Mesendoderm (in vitro differentiated cells): Measurements from ENCODE around the gene ZNRD2.

ENCODE experiments used
- DNase-seq: peaks from one replicate; pipeline ENCODE4 v3.0.0; 2013
- H2AK5ac ChIP-seq: 2 replicates; pipeline ENCODE4 v1.6.1; 2013; ENCODE audit warnings: low read length, inconsistent platforms
- H2BK120ac ChIP-seq: 2 replicates; pipeline ENCODE4 v1.6.1; 2013; ENCODE audit warnings: low read depth, mild to moderate bottlenecking, low read length, moderate library complexity, mixed read lengths
- H2BK15ac ChIP-seq: replicated peaks from 2 replicates; pipeline ENCODE4 v1.6.1; 2013; ENCODE audit warnings: low read depth, mild to moderate bottlenecking, moderate library complexity
- H2BK5ac ChIP-seq: 2 replicates; pipeline ENCODE4 v1.6.1; 2013; ENCODE audit warnings: low read length, inconsistent platforms
- H3K18ac ChIP-seq: 2 replicates; pipeline ENCODE4 v1.6.1; 2013; ENCODE audit warnings: mild to moderate bottlenecking, low read length, mixed read lengths
- H3K23ac ChIP-seq: one replicate; pipeline ENCODE4 v1.6.1; 2013; ENCODE audit warnings: low read length
- H3K27ac ChIP-seq: 2 replicates; pipeline ENCODE4 v1.5.1; 2013; ENCODE audit warnings: low read depth, mild to moderate bottlenecking, inconsistent platforms, low read length, moderate library complexity
- H3K27me3 ChIP-seq: 2 replicates; pipeline ENCODE4 v1.6.1; 2013; ENCODE audit warnings: low read length, control low read depth, mild to moderate bottlenecking, inconsistent platforms; ENCODE audit not compliant: insufficient read depth, poor library complexity
- H3K36me3 ChIP-seq: 2 replicates; pipeline ENCODE4 v1.6.1; 2013; ENCODE audit warnings: low read length, inconsistent platforms; ENCODE audit not compliant: control insufficient read depth, insufficient read depth
- H3K4ac ChIP-seq: one replicate; pipeline ENCODE4 v1.6.1; 2013; ENCODE audit warnings: low read depth, mild to moderate bottlenecking, low read length, moderate library complexity
- H3K4me1 ChIP-seq: 2 replicates; pipeline ENCODE4 v1.6.1; 2013; ENCODE audit warnings: low read depth, low read length, inconsistent platforms; ENCODE audit not compliant: control insufficient read depth
- H3K4me2 ChIP-seq: 2 replicates; pipeline ENCODE4 v1.6.1; 2013; ENCODE audit warnings: low read length
- H3K4me3 ChIP-seq: 2 replicates; pipeline ENCODE4 v1.5.1; 2013; ENCODE audit warnings: mild to moderate bottlenecking, low read length
- H3K56ac ChIP-seq: one replicate; pipeline ENCODE4 v1.6.1; 2013; ENCODE audit warnings: low read length
- H3K79me1 ChIP-seq: 2 replicates; pipeline ENCODE4 v1.6.1; 2013; ENCODE audit warnings: low read length, inconsistent platforms
- H3K79me2 ChIP-seq: 2 replicates; pipeline ENCODE4 v1.6.1; 2013; ENCODE audit warnings: mild to moderate bottlenecking, low read length; ENCODE audit not compliant: control insufficient read depth, insufficient read depth
- H3K9ac ChIP-seq: 2 replicates; pipeline ENCODE4 v1.6.1; 2013; ENCODE audit warnings: low read length, inconsistent platforms
- H4K5ac ChIP-seq: one replicate; pipeline ENCODE4 v1.6.1; 2013; ENCODE audit warnings: low read length
- H4K8ac ChIP-seq: one replicate; pipeline ENCODE4 v1.6.1; 2013; ENCODE audit warnings: low read depth, mild to moderate bottlenecking, control low read depth, low read length, moderate library complexity
- WGBS: extraction: QIAGEN DNeasy Blood & Tissue Kit; methylation state at CpG from one replicate; pipeline ENCODE4 v1.1.7; 2013; ENCODE audit warnings: low lambda C conversion rate, missing lambda C conversion rate; ENCODE audit not compliant: insufficient coverage; ENCODE audit errors: extremely low coverage; 5-methylcytosine and 5-hydroxymethylcytosine counted together

ZNRD2 gene

GRCh38 chr11:65598258-65598699, 28.0 kb downstream of the ZNRD2 start:
- Histone ChIP-seq H2BK5ac (no peak overlapping the region), H2AK5ac (no peak overlapping the region), H3K56ac (no peak overlapping the region), H3K23ac (no peak overlapping the region), H2BK120ac (no peak overlapping the region), H3K4ac (no peak overlapping the region), H3K9ac (no peak overlapping the region), H3K79me2 (no peaks in the 10 kb centered on the region), H4K5ac (no peak overlapping the region), H3K27me3 (no peaks in the 10 kb centered on the region), H3K79me1 (no peaks in the 10 kb centered on the region), H3K4me3 (no peak overlapping the region), H3K4me2 (no peak overlapping the region), H3K4me1 (no peaks in the 10 kb centered on the region), H4K8ac (no peak overlapping the region), H3K18ac (no peak overlapping the region), H2BK15ac (no peak overlapping the region), H3K36me3 (no peaks in the 10 kb centered on the region), H3K27ac (no peak overlapping the region)
- DNase-seq = no peak
- WGBS = no CpG with 5 or more reads among the region's 16 CpGs

- H3K27ac ChIP-seq = no peak overlapping the region
- no peak overlapping the region for H4K8ac ChIP-seq
- no peak overlapping the region for H3K4me2 ChIP-seq
- H3K56ac ChIP-seq = no peak overlapping the region
- no peaks in the 10 kb centered on the region for H3K79me1 ChIP-seq
- no CpG with 5 or more reads among the region's 49 CpGs for WGBS
- H3K27me3 ChIP-seq = no peaks in the 10 kb centered on the region
- H2BK5ac ChIP-seq = no peak overlapping the region
- H3K18ac ChIP-seq = no peak overlapping the region
- H2BK15ac ChIP-seq = no peak overlapping the region
- H3K36me3 ChIP-seq = no peaks in the 10 kb centered on the region
- H4K5ac ChIP-seq = no peak overlapping the region
- H3K4me1 ChIP-seq = no peaks in the 10 kb centered on the region
- H3K79me2 ChIP-seq = no peaks in the 10 kb centered on the region
- H2BK120ac ChIP-seq = no peak overlapping the region
- no peak overlapping the region for H2AK5ac ChIP-seq
- no peak overlapping the region for H3K4me3 ChIP-seq
- no peak overlapping the region for H3K9ac ChIP-seq
- DNase-seq = no peak
- H3K23ac ChIP-seq = no peak overlapping the region
- H3K4ac ChIP-seq = no peak overlapping the region
Measured at GRCh38 chr11:65599216-65599954, 29.1 kb downstream of the ZNRD2 start.

GRCh38 chr11:65599955-65600246, 29.6 kb downstream of the ZNRD2 start:
- Histone ChIP-seq H2AK5ac (no peak overlapping the region), H3K27ac (no peak overlapping the region), H3K4me3 (no peak overlapping the region), H3K79me1 (no peaks in the 10 kb centered on the region), H4K5ac (no peak overlapping the region), H2BK15ac (no peak overlapping the region), H3K23ac (no peak overlapping the region), H3K18ac (no peak overlapping the region), H3K36me3 (no peaks in the 10 kb centered on the region), H4K8ac (no peak overlapping the region), H3K4me1 (no peaks in the 10 kb centered on the region), H3K9ac (no peak overlapping the region), H2BK120ac (no peak overlapping the region), H3K56ac (no peak overlapping the region), H3K4ac (no peak overlapping the region), H3K79me2 (no peaks in the 10 kb centered on the region), H3K27me3 (no peaks in the 10 kb centered on the region), H3K4me2 (no peak overlapping the region), H2BK5ac (no peak overlapping the region)
- DNase-seq = no peak
- whole genome bisulfite sequencing = no CpG with 5 or more reads among the region's 6 CpGs

- Histone ChIP-seq H3K56ac (no peak overlapping the region), H2BK120ac (no peak overlapping the region), H4K8ac (no peak overlapping the region), H3K23ac (no peak overlapping the region), H2AK5ac (no peak overlapping the region), H3K79me2 (no peaks in the 10 kb centered on the region), H3K4me2 (no peak overlapping the region), H3K18ac (no peak overlapping the region), H3K36me3 (no peaks in the 10 kb centered on the region), H3K4me1 (peaks cover 3% of the 10 kb centered on the region), H3K79me1 (no peaks in the 10 kb centered on the region), H3K9ac (no peak overlapping the region), H3K27ac (no peak overlapping the region), H2BK5ac (no peak overlapping the region), H4K5ac (no peak overlapping the region), H3K4me3 (no peak overlapping the region), H3K4ac (no peak overlapping the region), H2BK15ac (no peak overlapping the region), H3K27me3 (no peaks in the 10 kb centered on the region)
- no CpG with 5 or more reads among the region's 1 CpG for WGBS
- no peak for DNase-seq
Measured at GRCh38 chr11:65604258-65604657, 34.0 kb downstream of the ZNRD2 start.

- DNase-seq = peak; percentile 100
- peaks cover 3% of the 10 kb centered on the region for H3K4me1 ChIP-seq
- H3K36me3 ChIP-seq = no peaks in the 10 kb centered on the region
- no peak overlapping the region for H3K23ac ChIP-seq
- H3K9ac ChIP-seq = peak overlapping the region; percentile 69
- H3K56ac ChIP-seq = peak overlapping the region; percentile 83
- H3K79me1 ChIP-seq = peaks cover 6% of the 10 kb centered on the region
- no peak overlapping the region for H2BK15ac ChIP-seq
- H2BK120ac ChIP-seq = no peak overlapping the region
- no peak overlapping the region for H3K4ac ChIP-seq
- WGBS = no CpG with 5 or more reads among the region's 67 CpGs
- no peak overlapping the region for H4K5ac ChIP-seq
- H4K8ac ChIP-seq = no peak overlapping the region
- H3K18ac ChIP-seq = no peak overlapping the region
- H3K4me2 ChIP-seq = peak overlapping the region; percentile 67
- H3K4me3 ChIP-seq = no peak overlapping the region
- H2BK5ac ChIP-seq = no peak overlapping the region
- peak overlapping the region; percentile 33 for H3K27ac ChIP-seq
- H3K27me3 ChIP-seq = no peaks in the 10 kb centered on the region
- no peak overlapping the region for H2AK5ac ChIP-seq
- no peaks in the 10 kb centered on the region for H3K79me2 ChIP-seq
Measured at GRCh38 chr11:65606876-65607613, 36.8 kb downstream of the ZNRD2 start.
